GM12892 (cell line): Measurements from ENCODE around the gene ELP5.

Experiments
- POLR2A ChIP-seq: IDR thresholded peaks from 2 replicates; pipeline ENCODE4 v1.6.1; 2011; ENCODE audit warnings: low read depth, low read length, control low read depth
- POLR2AphosphoS5 ChIP-seq: IDR thresholded peaks from 2 replicates; pipeline ENCODE4 v1.6.1; 2011; ENCODE audit warnings: low read depth, low read length, control low read depth
- TAF1 ChIP-seq: IDR thresholded peaks from 2 replicates; pipeline ENCODE4 v1.6.1; 2011; ENCODE audit warnings: low read depth, mild to moderate bottlenecking, control low read depth, low read length, borderline replicate concordance

DNA sequence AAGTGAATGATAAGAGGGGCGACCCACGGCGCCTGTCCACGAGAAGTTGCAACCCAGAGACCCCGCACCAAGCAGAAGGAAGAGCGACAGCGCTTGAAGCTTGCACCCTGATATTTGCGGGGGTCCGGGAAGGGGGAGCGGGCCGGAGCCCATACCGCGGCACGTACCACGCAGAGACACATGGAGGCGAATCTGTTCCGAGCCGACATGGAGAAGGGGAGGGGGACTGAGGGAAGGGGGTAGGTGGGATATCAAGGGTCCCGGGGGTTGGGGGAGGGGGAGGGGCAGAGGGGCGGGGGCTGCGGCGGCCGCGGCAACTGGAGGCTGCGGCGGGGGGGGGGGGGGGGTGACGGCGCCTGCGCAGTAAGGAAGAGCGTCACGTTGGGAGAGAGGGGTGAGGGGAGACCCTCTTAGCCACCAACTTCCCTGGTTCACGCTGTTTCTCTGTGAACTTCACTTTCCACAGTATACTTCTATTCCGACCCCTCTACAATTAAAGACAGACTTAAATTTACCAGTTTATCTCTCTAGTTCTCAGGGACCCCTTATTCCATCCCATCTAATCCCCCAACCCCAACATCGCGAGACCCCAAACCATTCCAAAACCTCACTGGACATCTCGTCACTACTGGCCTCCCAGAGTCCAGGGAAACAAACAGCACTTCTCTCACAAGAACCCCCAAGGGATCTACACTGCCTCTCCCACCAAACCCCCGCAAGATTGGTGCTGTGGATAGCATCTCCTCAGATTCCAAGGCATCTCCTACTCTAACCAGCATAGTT lies 40.3 kb upstream of the ELP5 start:
- no peak for TF ChIP-seq POLR2A
- TF ChIP-seq TAF1, result no peak
- TF ChIP-seq POLR2AphosphoS5, result no peak
